Loucy (cell line): ENCODE measurements around the gene FAM180A.

Experiments used
- H2AFZ ChIP-seq: fragments of 200-600 bp; sonication (generic); 2 replicates; pipeline ENCODE4 v1.6.0; 2016; ENCODE audit warnings: antibody characterized with exemption, mild to moderate bottlenecking, low read length, moderate library complexity
- H3F3A ChIP-seq: fragments of 200-600 bp; 2 replicates; pipeline ENCODE4 v1.6.0; 2016; ENCODE audit warnings: antibody characterized with exemption, low read depth, mild to moderate bottlenecking
- H3K27me3 ChIP-seq: fragments of 200-600 bp; sonication (generic); 2 replicates; pipeline ENCODE4 v1.6.1; 2014; ENCODE audit warnings: low read length, mild to moderate bottlenecking; ENCODE audit not compliant: insufficient read depth, poor library complexity, severe bottlenecking
- H3K36me3 ChIP-seq: fragments of 200-600 bp; sonication (generic); 2 replicates; pipeline ENCODE4 v1.6.1; 2016; ENCODE audit warnings: low read length; ENCODE audit not compliant: insufficient read depth
- H3K4me1 ChIP-seq: fragments of 200-600 bp; sonication (generic); 2 replicates; pipeline ENCODE4 v1.5.1; 2014; ENCODE audit warnings: low read length, mild to moderate bottlenecking; ENCODE audit not compliant: insufficient read depth, poor library complexity, severe bottlenecking
- H3K4me2 ChIP-seq: fragments of 200-600 bp; sonication (generic); 2 replicates; pipeline ENCODE4 v1.6.0; 2014; ENCODE audit warnings: antibody characterized with exemption, low read length, low read depth, mild to moderate bottlenecking; ENCODE audit not compliant: poor library complexity, severe bottlenecking
- H3K4me3 ChIP-seq: fragments of 200-600 bp; sonication (generic); 2 replicates; pipeline ENCODE4 v1.5.1; 2014; ENCODE audit warnings: low read length, mild to moderate bottlenecking, mixed read lengths; ENCODE audit not compliant: poor library complexity, severe bottlenecking
- H3K79me2 ChIP-seq: fragments of 200-600 bp; sonication (generic); 2 replicates; pipeline ENCODE4 v1.6.1; 2014; ENCODE audit warnings: low read length; ENCODE audit not compliant: insufficient read depth
- H3K9ac ChIP-seq: fragments of 200-600 bp; sonication (generic); 2 replicates; pipeline ENCODE4 v1.6.0; 2014; ENCODE audit warnings: mild to moderate bottlenecking, low read depth, low read length, moderate library complexity; ENCODE audit not compliant: poor library complexity, severe bottlenecking
- H3K9me2 ChIP-seq: fragments of 200-600 bp; sonication (generic); replicated peaks from 2 replicates; pipeline ENCODE4 v1.6.1; 2016; ENCODE audit warnings: low read depth, low read length, mixed read lengths
- H3K9me3 ChIP-seq: fragments of 200-600 bp; sonication (generic); 2 replicates; pipeline ENCODE4 v1.6.1; 2014; ENCODE audit warnings: mild to moderate bottlenecking, antibody characterized with exemption, low read length, low read depth; ENCODE audit not compliant: insufficient read depth
- H4K20me1 ChIP-seq: fragments of 200-600 bp; sonication (generic); 2 replicates; pipeline ENCODE4 v1.6.0; 2014; ENCODE audit warnings: antibody characterized with exemption, low read length, mild to moderate bottlenecking; ENCODE audit not compliant: insufficient read depth, poor library complexity, severe bottlenecking
- EZH2phosphoT487 ChIP-seq: fragments of 200-600 bp; IDR thresholded peaks from 2 replicates; pipeline ENCODE4 v1.6.1; 2018; ENCODE audit warnings: antibody characterized with exemption, mild to moderate bottlenecking, moderate library complexity, borderline replicate concordance
- TF ChIP-seq, protein P1 (sequence below): fragments of 200-600 bp; sonication (generic); conservative IDR thresholded peaks from 2 replicates; pipeline ENCODE4 v1.5.1; 2014; ENCODE audit warnings: mild to moderate bottlenecking, antibody characterized with exemption, low read length

FAM180A gene

DNA sequence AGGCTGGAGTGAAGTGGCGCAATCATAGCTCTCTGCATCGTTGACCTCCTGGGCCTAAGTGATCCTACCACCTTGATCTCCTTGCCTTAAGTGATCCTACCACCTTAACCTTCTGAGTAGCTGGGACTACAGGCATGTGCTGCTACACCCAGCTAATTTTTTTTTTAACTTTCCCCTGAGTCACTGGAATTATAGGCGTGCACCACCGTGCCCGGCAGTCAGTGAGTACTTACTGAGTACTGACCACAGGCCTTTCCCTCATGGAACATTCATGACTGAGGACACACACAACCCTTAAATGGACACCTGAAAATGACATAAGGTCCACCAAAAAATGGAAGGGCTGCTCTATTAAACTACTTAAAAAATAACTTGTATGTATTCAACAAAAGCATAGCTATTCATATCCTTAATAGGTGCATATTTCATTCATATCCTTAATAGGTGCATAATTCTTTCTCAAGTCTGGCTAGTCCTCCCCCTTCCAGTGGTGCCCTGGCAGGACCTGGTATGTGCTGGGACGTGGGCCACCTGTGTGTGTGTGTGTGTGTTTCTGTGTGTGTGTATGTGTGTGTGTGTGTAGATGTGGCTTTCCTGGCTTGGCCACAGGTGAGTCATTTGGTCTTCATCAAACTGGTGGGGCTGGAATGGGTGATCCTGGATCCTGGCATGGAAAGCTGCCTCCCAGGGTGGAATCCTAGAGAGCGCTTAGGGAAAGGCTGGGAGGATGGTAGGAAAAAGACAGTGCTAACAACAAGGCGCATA is 3.5 kb downstream of the FAM180A start:
- Histone ChIP-seq H3K36me3 (no peaks in the 10 kb centered on the region), H3K9me3 (no peaks in the 10 kb centered on the region), H3K79me2 (no peaks in the 10 kb centered on the region), H3F3A (no peaks in the 10 kb centered on the region), H3K9ac (no peak overlapping the region), H3K27me3 (no peaks in the 10 kb centered on the region), H4K20me1 (no peaks in the 10 kb centered on the region), H3K4me1 (no peaks in the 10 kb centered on the region), H2AFZ (no peak overlapping the region), H3K4me2 (no peak overlapping the region), H3K4me3 (no peak overlapping the region), H3K9me2 (no peaks in the 10 kb centered on the region)
- TF ChIP-seq, protein P1, sequence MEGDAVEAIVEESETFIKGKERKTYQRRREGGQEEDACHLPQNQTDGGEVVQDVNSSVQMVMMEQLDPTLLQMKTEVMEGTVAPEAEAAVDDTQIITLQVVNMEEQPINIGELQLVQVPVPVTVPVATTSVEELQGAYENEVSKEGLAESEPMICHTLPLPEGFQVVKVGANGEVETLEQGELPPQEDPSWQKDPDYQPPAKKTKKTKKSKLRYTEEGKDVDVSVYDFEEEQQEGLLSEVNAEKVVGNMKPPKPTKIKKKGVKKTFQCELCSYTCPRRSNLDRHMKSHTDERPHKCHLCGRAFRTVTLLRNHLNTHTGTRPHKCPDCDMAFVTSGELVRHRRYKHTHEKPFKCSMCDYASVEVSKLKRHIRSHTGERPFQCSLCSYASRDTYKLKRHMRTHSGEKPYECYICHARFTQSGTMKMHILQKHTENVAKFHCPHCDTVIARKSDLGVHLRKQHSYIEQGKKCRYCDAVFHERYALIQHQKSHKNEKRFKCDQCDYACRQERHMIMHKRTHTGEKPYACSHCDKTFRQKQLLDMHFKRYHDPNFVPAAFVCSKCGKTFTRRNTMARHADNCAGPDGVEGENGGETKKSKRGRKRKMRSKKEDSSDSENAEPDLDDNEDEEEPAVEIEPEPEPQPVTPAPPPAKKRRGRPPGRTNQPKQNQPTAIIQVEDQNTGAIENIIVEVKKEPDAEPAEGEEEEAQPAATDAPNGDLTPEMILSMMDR: no peak
- no peak for TF ChIP-seq EZH2phosphoT487

DNA sequence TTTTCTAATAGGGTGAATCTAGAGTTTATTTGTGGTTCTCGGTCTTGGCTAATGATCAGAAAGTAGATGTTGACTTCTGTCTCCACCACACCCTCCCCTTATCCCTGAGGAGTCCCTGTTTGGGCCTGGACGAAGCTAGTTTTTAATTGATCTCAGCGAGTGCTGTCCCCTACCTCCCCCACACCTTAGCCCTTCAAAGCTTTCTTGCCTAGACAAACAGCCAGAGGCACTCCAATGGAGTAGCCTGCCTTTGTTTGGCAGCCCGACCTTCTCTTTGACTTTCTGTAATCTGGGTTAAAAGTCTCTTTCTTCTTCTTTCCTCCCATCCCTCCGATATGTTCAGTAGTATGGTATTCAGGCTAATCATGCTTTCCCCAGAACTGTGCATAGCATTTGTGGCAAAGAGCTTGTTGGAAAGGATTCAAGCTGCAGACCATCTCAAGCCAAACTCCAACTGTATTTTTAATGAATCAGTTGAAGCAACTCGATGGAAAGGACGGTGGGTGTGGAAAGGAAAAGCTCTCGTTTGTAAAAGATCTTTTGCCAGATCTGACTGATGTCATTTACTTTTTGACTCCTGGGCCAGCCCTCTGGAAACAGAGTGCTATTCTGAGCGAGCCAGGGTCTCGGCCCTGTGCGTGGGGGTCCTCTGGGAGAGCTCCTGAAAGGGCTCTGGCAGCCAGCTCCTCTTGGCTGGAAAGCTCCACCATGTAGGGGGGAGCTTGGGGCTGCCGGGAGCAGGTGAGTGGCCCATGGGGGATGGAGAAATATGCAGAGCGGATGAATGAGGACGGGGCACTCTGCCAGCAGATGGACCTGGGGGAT is 4.5 kb downstream of the FAM180A start:
- Histone ChIP-seq H3K4me1 (no peaks in the 10 kb centered on the region), H2AFZ (no peak overlapping the region), H3K9me3 (no peaks in the 10 kb centered on the region), H4K20me1 (no peaks in the 10 kb centered on the region), H3K9ac (no peak overlapping the region), H3K36me3 (no peaks in the 10 kb centered on the region), H3F3A (no peaks in the 10 kb centered on the region), H3K4me3 (no peak overlapping the region), H3K27me3 (no peaks in the 10 kb centered on the region), H3K9me2 (no peaks in the 10 kb centered on the region), H3K79me2 (no peaks in the 10 kb centered on the region), H3K4me2 (no peak overlapping the region)
- no peak for TF ChIP-seq EZH2phosphoT487
- TF ChIP-seq, protein P1: no peak

DNA sequence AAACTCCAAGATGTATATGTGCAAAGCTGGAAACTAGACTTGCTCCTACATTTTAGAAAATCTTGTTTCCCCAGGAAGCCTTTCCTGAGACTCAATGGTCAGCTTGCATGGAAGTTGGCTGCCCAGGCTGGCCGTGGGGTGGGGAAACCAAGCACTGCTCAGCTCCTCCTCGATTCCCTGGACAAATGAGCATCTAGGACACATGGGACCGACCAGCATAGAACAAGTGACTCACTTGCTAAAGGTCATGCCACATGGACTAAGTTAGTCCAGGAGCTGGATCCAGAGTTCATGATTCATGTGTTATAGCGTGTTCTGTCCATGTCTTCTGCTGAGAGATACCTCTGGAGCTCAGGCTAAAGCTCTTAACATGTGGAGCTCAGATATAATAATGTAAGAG is 6.2 kb downstream of the FAM180A start:
- Histone ChIP-seq H3K79me2 (no peaks in the 10 kb centered on the region), H2AFZ (no peak overlapping the region), H4K20me1 (no peaks in the 10 kb centered on the region), H3K9me2 (no peaks in the 10 kb centered on the region), H3K4me1 (no peaks in the 10 kb centered on the region), H3F3A (no peaks in the 10 kb centered on the region), H3K27me3 (no peaks in the 10 kb centered on the region), H3K36me3 (no peaks in the 10 kb centered on the region), H3K4me2 (no peak overlapping the region), H3K9ac (no peak overlapping the region), H3K4me3 (no peak overlapping the region), H3K9me3 (no peaks in the 10 kb centered on the region)
- TF ChIP-seq EZH2phosphoT487: no peak
- TF ChIP-seq, protein P1: no peak
